Fibroblast of skin of right biceps (primary cell): ENCODE data around the gene GRIK4.

Experiments
- DNase-seq: peaks from one replicate; pipeline ENCODE4 v3.0.0-alpha.2; 2013

The GRIK4 gene

DNA sequence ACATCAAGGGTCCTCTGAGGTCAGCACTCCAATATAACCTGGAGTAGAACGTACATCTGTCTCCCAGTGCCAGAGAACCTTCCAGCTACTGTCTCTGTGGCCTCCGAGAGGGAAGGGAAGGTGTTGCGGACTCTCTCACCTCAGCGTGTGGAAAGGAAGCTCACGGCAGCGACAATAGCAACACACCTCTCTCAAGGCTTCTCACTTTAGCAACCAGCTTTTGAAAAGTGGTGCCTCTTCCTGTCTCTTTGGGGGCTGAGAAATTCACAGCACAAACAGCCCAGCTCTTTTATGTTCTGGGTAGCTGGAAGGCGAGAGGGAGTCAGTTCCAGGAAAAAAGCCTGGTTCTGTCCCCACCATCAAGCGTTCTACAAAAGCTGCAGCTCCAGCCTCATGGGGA is 355.5 kb downstream of the GRIK4 start:
- DNase-seq, result no peak

DNA sequence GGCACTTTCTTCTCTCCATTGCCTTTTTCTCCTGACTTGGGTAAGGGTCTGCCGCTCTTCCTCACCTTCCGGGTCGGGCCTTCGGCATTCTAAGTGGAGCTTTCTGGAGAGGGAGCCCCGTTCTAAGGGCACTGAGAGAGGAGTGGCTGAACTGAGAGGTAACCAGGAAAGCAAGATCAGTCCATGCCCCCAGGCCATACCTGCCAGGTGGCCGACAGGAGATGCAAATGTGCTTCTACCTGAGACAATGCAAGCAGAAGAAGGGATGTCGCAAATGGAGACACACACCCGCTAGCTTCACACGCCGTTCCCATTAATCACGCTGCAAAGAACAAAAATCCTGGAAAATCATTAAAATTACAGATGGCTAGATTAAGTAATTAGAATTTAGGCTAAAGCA is 356.0 kb downstream of the GRIK4 start:
- DNase-seq, result no peak

DNA sequence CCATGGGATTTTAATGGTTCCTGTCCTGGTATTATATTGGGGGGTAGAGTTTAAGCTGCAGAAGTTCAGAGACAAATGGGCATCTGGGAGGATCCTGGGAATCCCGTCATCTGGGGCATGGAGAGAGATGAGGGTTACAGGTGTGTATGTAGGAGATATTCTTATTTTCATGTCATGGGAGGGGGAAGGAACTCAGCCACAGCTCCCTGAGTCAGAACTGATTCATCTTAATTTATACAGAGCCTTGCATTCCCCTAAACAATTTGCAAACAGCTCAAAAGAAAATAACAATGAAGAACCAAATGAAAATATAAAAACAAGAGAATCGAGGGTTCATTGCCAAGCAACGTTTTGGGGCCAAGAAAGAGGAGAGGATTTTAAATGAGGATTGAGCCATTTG is 356.4 kb downstream of the GRIK4 start:
- no peak for DNase-seq

DNA sequence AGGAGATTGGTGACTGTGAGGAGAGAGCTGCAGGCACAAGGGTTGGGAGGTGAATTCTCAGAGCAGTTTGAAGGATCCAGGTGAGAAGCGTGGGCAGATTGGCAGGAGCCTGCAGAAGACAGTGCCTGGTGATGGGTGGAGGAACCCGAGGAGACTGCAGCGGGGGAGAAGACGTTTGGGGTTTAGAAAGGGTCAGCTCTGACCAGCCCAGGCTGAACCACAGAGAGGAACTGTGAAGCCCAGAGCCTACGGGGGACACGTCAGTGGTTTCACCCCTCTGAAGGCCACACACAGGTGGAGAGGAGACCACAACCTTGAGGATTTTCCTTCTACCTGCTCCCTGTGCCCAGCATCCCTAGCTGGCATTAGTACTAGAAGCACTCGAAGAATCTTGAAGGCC is 357.5 kb downstream of the GRIK4 start:
- DNase-seq, result no peak

DNA sequence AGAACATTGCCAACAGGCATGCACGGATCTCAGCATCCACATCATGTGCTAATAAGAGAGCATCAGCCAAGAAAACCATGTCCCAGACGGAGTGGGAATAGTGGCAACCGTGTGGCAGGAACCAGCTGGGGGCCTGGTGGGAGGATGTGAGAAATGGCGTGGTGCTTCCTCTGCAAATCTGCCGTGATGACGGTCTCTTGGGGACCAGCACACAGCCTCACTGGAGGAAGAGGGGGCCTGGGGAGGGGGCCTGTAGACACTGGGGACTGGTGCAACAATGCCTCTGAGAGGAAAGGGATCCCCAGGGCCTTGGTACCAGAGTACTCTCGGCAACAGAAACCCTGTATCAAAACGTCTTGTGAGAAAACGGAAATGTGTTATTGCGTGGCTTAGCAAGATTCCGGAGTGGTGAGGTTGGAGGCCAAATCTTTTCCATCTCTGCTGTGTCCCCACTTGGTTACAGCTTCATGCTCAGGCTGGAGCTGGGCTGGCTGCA is 358.0 kb downstream of the GRIK4 start:
- no peak for DNase-seq

DNA sequence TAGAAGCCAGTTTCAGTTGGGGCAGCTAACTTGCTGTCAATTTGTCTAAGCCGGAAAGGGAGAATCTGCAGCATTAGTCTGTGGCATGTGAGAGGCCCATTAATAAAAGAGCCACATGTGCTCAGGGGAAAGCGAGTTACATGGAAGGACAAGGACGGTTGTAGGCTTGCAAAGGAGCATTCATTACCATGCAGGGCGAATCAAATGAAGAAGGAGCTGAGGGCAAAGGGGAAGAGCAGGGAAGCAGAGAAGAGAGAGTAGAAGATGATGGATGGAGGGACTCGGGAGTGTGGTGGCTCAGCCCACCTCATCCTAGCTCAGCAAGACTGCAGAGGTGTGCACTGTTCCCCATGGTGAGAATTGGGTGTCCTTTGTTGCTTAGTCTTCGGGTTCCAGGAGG is 359.6 kb downstream of the GRIK4 start:
- DNase-seq, result no peak

DNA sequence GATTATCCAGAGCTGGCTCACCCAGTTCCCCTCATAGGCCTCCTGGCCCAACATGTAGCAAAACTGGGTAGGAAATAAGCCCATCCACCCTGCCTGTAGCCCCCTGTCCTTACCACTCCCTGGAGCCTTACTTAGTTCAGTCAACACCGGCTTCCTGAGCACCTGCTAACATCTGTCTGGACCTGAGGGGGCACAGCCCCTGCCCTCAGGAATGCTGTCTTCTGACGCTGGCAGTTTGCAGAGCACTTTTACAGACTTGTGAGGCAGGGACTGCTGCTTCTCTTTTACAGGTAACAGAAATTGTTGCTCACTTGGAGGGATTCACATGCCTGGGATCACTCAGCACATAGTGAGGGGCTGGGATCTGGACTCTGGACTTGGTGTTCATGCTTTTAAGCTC is 360.4 kb downstream of the GRIK4 start:
- no peak for DNase-seq

DNA sequence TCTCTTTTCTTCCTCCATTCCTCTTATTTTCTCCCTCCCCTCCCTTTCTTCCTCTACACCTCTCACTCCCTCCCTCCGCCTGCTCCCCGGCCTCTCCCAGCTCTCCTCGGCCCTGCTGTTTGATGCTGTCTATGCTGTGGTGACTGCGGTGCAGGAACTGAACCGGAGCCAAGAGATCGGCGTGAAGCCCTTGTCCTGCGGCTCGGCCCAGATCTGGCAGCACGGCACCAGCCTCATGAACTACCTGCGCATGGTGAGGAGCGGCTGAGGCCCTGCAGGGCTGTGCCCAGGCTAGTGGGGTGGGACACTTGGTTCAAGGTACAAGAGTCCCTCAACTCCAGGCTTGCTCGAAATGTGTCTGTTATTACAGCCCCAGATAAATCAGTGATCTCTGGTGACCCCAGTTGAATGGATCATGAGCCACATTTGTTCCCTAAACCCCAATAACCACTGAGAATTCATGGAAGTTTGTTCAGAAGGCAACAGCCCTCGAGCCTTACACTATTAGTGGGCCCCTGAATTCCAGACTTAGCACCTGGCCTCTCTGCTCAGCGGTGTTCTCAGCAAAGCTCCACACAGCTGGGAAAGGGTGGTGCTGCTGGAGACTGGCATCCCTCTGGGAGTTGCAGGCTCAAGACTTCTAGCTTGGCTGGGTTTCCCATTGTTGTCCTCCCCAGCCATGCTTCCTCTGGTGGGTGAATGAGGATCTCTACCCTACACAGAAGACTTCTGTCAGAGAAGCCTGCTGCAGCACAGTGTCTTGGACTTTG is 362.6 kb downstream of the GRIK4 start:
- DNase-seq, result no peak

DNA sequence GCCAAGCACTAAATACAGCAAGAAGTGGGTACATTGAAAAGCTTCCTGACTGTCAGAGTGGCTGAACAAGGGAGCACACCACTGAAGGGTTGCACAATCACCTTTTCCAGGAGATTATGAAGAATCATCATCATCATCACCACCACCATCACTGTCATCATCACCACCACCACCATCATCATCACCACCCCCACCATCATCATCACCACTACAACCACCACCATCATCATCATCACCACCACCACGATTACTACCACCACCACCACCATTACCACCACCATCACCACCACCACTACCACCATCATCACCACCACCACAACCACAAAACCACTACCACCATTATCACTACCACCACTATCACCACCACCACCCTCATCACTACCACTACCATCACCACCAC is 364.4 kb downstream of the GRIK4 start:
- DNase-seq, result no peak

DNA sequence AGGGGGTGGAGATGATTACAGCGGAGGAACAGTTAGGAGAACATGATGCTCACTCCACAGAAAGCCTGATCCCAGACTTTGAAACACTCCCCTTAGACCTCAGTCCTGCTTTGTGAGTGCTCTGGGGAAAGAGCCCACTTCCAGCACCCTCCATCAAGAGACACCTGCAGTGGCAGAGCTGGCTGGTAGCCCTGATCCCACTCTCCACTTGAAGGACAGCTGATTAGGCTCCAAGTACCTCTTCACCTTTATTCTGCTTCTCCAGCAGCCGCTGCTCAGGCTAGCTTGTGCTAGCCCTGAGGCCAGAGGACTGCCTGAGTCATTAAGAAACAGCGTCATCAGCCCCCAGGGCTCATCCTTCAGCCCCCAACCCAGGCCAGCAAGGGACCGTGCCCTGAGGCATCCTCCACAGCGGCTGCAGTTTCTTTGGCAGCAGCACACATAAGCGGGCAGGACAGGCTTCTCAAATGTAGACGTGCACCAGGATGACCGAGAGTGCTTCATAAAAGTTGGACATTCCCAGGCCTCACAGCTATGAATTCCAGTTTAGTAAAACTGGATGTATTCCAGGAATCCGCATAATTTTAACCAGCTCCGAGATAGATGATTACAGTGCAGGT is 366.3 kb downstream of the GRIK4 start:
- DNase-seq, result no peak

DNA sequence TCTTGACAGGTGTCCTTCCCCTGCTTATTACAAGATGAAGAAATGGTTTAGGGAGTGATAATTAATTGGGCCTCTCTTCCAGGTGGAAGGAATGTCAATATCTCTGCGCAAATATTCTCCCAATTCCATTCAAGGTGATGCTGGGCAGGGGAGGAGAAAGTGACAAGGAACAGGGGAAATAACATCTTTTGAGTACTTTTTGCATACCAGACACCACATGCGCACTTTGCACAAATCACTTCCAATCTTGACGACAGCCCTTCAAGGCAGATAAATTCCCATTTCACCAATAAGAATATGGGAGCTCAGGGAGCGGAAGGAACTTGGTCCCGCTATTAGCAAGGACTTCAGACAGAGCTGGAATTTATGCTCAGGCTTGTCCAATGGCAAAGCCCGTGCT is 367.2 kb downstream of the GRIK4 start:
- no peak for DNase-seq

DNA sequence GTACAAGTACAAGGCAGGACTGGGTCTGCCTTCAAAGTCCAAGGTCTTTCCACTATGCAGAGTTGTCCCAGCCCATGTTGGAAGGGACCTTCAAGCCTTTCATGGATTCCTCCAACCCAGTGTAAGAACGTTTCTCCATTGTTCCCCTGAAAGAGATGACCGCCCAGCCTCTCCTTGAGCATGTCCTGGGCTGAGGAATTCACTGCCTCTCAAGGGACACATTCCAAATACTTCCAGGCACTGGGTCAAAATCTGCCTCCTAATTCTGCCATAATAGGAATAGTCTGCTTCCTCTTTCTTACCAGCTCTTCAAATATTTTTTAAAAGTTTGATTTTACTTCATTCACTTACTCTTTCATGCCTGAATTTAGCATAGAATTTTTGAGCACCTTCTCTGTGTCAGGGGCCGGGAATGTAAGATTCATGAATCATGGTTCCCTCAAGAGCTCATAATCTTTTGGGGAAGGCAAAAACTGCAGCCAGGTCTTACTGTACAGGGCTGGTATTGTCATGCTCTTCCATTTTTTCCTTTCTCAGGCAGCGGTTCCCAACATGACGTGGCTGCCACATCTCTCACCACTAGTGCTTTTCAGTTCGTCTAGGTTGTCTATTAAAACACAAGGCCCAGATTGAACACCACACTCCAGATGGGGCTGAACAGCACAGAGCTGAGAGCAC is 369.1 kb downstream of the GRIK4 start:
- DNase-seq, result peak; percentile 64

DNA sequence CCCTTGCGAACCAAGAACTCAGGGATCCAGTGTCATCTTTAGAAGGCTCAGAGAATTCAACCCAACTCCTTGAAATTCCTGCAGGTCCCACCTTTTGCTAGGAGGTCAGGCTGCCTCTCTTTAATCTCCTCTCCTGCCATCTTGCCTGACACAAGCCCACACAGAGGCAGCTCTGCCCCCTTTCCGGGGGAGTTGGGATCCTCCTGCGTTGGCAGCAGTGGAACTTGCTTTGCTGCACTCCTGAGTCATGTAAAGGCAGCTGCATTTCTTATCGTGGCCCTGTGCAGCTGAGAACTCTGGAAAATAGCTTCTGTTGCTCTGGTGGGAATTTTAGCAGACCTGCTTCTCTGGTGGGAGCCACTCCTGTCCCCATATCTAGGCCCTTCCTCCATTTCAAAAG is 370.0 kb downstream of the GRIK4 start:
- DNase-seq, result peak; percentile 15

DNA sequence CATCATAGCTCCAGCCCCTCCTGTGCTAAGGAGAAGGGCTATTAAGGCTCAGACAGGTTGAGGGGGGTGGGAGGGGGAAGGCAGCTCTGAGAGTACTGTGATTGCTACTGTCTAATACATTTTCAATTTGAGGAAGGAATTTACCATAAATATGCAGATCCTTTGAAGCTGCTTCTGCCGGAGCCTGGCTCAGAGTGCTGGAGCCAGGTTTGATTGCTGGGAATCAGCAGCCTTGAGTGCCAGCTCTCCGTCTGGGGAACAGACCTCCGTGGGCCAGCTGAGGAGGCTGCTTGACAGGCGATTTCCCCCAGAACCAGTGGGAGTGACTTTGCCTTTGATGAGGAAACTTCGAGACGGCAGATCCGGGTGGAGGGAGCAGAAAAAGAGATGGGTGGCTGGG is 370.6 kb downstream of the GRIK4 start:
- no peak for DNase-seq

DNA sequence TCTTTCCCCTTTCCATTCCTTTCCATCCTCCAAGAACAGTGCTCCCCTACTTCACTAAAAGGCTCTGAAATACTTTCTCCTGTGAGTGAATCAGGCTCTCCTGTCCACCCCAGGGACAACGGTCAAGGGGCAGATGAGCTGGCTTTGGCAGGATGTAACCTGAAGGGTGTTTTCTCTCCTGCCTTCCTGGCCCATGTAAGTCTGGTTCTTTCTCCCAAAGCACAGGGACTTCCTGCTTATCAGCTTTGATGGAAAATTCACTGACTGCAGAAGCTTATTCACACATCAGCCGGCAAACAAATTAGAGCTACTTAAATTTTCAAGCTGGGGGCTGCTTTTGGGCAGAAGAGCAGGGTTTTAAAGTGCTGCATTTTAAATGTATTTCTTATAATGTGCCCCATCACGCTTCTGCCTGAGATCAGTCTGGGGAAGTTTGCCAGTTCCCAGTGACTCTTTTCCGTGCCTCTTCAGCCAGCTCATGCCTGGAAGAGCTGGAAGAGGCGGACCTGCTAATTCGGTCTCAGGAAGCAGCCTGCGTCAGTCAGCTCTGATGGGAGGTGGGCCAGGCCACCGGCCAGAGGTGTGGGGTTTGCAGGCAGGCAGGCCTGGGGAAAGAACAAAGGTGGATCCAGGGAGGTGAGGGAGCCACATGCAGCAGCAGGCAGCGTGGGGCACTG is 372.0 kb downstream of the GRIK4 start:
- peak; percentile 69 for DNase-seq

DNA sequence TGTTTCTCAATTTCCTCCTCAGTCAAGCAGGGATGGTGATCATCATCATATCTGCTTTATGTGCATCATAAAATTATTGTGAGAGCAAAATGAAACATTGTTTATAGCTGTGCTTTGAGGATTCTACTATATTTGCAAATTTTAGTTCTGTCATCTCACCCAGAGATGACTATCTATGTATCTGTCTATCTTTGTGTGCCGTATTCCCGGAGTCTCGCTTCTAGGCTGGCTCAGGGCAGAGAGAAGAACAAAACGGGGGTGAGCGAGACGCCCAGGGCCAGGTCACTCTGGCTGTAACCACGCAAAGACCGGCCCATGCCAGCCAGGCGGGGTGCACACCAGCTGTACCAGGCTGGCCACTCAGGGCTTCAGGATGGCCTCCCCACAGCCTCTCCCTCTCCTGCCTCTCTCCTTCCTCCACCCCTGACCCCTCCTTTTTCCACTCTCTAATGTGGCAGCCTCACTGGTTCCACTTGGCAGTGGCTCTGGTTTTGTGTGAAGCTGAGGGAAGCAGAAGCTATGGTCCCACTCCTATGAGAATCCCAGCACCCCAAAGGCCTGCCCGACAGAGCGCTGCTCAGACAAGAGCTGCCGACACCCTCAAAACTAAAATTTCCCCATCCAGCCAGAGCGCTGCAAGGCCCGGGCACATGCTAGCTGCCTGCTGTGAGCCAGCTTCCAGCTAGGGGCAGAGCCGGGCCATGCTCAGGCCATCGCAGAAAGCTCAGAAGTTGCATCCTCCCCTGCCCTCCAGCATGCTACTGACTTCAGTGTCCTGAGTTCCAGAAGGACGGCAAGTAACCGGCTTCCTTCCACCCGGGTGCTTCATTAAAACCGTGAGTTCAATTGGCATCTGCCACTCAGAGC is 372.8 kb downstream of the GRIK4 start:
- no peak for DNase-seq

DNA sequence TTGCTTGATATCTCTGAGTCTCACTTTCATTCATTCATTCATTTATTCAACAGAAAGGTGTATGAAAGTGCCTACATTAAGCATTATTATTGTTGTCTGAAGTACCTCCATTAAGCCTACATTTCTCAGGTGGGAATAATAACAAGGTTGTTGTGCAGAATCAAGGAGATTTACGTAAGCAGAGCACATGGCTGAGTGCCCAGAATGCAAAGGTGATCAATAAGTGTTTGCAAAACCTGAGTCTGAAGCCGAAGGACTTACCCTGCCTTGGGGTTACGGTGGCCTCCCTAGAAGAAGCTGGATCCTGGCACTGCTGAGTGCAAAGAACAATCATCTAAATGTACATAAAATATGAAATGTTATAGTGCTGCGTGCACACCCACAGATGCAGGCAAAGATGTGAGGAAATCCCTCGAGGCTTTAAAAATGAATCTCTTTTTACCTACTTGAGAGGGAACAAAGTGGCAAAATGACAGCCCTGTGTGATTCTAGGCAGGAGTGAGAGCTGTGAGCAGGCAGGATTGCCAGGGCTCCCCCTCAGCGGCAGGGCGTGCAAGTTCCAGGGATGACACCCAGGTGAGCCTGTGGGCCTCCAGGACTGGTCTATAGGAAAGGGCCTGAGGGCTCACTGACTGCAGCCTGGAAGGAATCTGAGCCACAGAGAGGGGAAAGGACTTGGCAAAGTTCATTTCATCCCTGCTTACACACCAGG is 379.2 kb downstream of the GRIK4 start:
- DNase-seq, result no peak

DNA sequence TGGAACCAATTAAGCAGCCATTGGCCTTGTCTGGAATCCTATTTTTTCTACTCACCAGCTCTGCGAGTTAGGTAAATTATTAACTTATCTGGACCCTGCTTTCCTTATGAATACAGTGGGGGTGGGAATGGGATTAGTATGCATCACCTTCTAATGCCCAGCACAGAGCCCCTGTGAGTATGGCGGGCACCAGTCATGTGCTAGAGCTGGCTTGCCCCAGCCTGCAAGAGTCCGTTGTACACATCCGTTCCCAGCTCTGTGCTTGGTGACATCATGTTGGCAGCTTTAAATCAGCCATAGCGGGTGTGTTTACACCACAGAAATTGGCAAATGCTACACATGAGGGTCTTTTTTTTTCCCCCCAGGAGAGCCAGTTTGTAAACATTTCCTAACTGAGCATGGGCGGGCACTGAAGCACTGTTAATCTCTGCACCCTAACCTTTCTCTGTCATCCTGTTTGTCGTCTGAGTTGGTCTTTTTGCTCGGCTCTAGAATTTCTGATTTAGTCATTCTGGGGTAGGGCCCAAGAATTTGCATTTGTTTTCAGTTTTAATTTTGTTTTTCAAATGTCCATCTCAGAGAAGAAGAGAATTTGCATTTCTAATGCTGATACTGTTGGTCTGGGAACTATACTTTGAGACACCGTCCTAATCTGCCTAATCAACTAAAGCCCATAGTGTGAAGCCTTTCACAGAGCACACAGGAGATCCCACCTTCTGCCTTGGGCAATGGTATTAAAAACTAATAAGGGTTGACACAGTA is 382.1 kb downstream of the GRIK4 start:
- no peak for DNase-seq

DNA sequence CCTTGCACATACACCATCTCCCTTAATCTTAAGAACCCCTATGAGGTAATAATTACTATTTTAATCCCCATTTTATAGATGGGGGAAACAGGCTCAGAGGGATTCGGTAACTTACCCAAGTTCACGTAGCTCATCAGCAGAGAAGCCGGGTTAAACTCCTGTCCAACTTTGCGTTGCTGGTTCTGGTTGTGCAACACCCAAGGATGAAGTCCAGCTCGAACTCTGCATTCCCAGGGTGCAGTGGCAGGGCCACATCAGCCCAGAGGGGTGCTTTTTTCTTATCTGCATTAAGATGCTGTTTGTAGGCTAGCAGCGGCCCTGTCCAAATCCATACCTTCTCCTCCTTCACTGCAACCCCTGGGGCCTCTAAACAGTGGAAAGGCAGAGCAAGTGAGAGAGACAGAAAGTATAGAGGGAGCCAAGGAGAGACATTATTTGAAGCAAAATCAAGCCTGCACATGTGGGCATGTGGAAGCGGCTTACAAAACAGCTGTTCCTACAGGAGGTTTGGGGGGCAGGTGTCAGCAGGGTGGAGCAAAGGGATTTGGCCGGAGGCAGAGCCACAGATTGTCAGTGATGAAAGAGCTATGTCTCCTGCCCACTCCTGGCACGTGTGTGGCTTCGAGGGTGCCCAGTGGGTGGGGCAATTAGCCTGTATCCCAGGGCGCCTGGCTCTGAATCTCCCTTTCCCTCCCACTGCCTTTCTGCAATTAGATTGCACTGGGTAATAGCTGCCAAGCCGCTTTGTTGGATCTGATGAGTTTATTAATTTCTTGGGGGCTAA is 382.8 kb downstream of the GRIK4 start:
- no peak for DNase-seq

DNA sequence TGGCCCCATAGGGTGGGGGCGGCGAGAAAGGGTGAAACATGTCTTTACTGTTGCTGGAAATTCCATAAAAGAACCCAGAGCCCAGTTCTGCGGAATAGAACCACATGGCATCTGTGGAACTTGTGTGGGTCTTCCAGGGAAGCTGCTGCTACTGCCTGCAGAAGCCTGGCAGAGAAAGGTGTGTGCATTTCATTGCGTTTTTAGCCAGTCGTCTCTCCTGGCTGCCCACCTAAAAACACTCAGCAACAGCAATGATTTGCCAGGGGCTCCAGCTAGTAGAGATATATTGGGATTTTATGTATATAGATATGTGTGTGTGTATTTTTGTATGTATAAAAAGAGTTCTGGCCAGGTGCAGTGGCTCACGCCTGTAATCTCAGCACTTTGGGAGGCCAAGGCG is 385.1 kb downstream of the GRIK4 start:
- no peak for DNase-seq
